ENCODE measurements around the gene HYCC1. TPM values are rescaled to one million over a fixed set of nuclear protein-coding genes. Genes with fewer than 3 reads are reported as not detected.
A peak's percentile ranks its signal among the peaks of the same experiment; 100 is the strongest.
"Not testable (repeated sequence)": the region's sequence is repeated elsewhere in the genome, so short reads cannot be mapped to it uniquely, and the experiment has no call there.

HYCC1 gene
- 44.4 and 53.9 TPM in 2 replicates for total RNA-seq

DNA sequence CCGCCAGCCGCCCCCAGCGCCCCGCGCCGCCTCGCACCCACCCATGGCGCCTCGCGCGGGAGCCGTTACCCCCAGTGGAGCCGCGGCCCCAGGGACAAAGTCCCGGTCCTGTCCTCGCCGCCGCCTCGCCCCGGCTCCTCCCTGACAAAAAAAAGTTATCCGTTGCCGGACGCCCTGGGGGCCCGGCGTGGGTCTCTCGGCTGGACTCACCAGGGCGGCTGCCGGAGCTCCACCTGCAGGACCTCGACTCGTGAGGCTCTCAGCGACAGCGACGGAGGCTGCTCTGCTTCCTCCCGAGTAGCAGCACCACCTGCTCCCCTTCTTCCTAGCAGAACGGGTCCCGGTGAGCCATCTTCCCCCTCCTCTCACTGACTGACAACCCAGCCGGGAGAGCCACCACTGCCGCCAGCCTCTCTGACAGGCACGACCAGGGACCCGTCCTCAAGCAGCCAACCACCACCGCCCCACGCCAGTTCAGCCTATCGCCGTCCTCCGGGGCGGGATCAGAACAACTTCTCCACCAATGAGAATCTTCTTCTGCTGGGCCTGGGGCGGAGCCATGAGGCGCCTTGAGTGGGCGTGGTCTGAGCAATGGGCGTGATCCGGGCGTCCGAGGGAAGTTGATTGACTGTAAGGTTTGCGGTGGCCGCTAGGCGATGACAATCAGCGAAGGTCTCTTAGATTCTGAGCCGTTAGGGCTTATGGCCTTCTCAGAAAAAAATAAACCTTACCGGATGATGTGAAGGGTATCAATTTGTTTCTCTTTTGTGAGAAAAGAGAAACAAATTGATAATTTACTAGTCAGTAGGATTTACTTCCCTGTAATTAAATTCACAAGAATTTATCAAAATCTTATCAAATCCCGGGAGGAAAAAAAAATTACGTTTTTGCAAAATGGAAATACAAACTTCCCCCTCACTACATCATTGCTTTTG, at the start of gene HYCC1:
TSS of gene HYCC1 (minus strand) at position 416 of the 935 bp plus-strand sequence. CDS start 23,019 bp downstream, outside the sequence.
- peak; percentile 99 for DNase-seq

GRCh38 chr7:23062452-23062851, 48.5 kb upstream of the HYCC1 start:
- no peak for DNase-seq

DNA sequence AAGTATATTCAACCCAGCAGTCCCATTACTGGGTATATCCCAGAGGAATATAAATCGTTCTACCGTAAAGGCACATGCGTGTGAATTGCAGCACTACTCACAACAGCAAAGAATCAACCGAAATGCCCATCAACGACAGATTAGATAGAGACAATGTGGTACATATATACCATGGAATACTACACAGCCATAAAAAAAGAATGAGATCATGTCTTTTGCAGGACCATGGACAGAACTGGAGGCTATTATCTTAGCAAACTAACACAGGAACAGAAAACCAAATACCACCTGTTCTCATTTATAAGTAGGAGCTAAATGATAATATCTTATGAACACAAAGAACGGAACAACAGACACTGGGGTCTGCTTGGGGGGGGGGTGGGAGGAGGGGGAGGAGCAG, 47.4 kb upstream of the HYCC1 start:
- no peak for DNase-seq

- no peak for DNase-seq
These were observed 44.6 kb upstream of the HYCC1 start for GRCh38 chr7:23058408-23059096.

DNA sequence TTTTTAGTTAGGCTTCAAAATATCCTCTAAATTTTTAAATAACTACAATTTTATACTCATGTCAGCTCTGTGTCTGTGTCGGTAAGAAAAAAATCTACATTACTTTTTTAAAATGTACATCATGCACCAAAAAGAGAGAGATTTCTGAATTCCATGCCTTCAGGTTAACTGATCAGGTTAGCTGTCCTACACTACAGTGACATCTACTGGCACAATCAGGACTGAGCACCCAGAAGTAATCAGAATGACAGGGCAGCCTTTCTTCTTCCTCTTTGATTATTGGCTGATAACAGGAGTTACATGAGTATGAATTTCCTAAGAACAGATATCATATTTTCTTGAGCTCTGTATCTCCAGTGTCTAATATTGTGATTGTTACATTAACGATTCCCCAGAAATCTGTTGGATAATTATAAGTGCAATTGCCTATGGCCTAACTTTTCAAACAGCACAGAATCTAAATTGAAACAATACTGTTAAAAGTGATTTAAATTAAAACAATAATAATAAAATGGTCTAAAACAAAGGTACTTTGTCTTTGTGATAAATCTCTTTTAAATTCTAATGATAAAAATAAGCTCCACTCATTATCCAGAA, 41.8 kb upstream of the HYCC1 start:
- peak; percentile 84 for DNase-seq

- DNase-seq = not testable (repeated sequence)
These were observed 37.2 kb upstream of the HYCC1 start for GRCh38 chr7:23051124-23051485.

DNA sequence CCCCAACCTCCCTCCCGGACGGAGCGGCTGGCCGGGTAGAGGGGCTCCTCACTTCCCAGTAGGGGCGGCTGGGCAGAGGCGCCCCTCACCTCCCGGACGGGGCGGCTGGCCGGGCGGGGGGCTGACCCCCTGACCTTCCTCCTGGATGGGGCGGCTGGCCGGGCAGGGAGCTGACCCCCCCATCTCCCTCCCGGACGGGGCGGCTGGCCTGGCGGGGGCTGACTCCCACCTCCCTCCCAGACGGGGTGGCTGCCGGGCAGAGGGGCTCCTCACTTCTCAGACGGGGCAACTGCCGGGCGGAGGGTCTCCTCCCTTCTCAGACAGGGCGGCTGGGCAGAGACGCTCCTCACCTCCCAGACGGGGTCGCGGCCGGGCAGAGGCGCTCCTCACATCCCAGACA, 32.4 kb upstream of the HYCC1 start:
- DNase-seq = not testable (repeated sequence)

DNA sequence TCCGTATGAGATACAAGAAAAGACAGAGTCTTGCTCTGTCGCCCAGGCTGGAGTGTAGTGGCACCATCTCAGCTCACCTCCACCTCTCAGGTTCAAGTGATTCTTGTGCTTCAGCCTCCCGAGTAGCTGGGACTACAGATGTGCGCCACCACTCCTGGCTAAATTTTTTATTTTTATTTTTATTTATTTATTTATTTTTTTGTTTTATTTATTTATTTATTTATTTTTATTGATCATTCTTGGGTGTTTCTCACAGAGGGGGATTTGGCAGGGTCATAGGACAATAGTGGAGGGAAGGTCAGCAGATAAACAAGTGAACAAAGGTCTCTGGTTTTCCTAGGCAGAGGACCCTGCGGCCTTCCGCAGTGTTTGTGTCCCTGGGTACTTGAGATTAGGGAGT, 31.2 kb upstream of the HYCC1 start:
- not testable (repeated sequence) for DNase-seq

DNA sequence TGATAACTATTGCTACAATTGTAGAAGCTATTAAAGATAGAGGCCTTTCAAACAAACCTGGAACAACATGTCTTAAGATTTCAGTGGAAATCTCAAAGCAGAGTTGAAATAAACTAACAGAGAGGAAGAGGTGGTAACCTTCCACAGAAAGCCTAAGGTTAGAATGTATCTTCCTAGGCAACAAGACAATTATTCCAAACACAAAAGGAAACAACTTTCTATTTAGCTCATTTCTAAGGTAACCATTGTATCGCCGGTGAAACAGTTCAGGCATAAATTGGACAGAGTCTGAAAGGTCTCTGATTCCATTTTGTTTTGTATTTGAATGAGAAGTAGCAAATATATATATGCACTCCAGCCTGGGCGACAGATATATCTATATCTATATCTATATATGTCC, 30.7 kb upstream of the HYCC1 start:
- peak; percentile 36 for DNase-seq

- no peak for DNase-seq
These were observed 29.5 kb upstream of the HYCC1 start for GRCh38 chr7:23043441-23043840.

GRCh38 chr7:23039674-23040073, 25.7 kb upstream of the HYCC1 start:
- DNase-seq = not testable (repeated sequence)

- DNase-seq = not testable (repeated sequence)
These were observed 21.8 kb upstream of the HYCC1 start for GRCh38 chr7:23035542-23036371.

DNA sequence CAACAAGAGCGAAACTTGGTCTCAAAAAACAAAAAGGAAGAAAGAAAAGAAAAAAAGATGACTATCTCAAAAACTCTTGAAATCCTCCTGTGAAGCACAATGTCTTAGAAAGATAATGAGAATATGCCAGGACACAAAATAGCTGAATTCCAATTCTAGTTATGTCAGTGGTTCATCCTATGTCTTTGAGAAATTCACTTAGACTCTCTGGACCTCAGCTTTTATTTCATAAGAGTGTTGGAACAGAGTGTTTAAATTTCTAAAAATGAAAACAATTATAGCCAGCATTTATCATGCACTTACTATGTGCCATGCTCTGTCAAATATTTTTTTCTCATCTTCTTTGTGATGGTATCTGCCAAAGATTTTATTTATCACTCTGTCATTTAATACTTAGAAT, 13.3 kb upstream of the HYCC1 start:
- DNase-seq = no peak

DNA sequence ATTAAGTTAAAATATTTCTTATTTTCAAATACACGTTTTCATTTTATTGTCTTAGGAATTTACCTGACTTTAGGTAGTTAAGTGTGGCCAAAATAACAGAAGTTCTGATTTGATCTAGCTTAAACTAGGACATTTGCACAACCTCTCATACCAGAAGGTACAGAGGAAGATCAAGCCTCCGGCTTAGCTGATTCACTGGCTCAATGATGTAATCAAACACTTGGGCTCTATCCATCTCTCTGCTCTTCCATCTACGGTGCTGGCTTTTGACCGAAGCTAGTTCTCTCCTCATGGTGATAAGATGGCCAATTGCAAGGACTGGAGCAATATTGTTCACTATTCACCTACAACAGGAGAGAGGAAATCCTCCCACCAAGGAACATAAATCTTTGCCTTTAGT, 12.2 kb upstream of the HYCC1 start:
- no peak for DNase-seq

DNA sequence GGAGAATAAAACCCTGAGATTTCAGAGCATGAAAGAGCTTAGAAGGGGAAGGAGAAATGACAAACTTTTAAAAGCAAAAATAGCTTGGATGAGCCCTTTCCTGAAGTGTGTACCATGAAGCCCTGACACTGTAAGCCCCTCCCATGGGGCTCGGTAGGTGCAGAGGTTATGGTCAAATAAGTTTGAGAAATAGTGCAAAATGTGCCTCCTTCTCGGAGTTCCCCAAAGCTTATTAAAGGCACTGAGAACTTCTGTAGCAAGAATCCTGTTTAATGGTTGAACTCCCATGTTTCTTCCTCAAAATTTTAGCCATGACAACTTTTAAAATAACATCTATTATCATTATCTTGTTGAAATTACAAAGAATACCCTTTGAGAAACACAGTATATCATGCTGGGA, 10.5 kb upstream of the HYCC1 start:
- DNase-seq = no peak

DNA sequence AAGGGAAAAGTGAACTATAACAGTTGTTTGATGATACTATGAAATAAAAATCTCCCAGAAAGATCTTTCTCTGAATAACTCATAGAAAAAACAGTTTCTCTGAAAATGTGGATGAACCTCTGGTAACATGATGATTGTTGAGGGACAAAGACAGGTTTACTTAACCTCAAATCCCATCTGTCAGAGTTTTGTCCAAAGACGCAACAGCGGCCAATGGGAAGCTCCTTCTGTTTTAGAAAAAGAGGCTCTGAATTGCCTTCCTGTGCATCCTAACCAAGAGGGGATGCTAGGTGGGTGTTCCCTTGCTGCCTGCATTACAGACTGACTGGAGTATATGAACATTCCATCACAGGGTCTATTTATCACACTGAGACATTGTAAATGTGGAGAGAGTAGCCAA, 8.9 kb upstream of the HYCC1 start:
- no peak for DNase-seq

- DNase-seq = no peak
These were observed 8.4 kb upstream of the HYCC1 start for GRCh38 chr7:23022258-23022769.

DNA sequence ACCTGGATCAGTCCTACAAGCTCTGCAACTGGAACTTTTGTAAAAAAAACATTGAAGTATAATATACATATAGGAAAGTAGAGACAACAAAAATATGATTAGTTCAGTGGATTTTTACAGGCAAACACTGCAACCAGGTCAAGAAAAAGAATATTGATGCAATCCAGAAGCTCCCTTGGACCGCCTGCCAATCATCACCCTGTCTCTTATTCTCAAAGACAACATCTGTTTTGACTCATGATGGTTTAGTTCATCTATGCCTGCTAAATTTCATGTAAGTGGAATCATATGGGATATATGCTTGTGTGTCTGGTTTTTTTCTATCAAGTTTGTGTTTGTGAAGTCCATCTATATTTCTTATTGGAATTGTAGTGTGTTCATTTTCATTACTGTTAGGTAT, 7.7 kb upstream of the HYCC1 start:
- DNase-seq = no peak

- DNase-seq = peak; percentile 61
These were observed 6.9 kb upstream of the HYCC1 start for GRCh38 chr7:23020742-23021401.

GRCh38 chr7:23018750-23019149, 4.8 kb upstream of the HYCC1 start:
- DNase-seq = peak; percentile 90

DNA sequence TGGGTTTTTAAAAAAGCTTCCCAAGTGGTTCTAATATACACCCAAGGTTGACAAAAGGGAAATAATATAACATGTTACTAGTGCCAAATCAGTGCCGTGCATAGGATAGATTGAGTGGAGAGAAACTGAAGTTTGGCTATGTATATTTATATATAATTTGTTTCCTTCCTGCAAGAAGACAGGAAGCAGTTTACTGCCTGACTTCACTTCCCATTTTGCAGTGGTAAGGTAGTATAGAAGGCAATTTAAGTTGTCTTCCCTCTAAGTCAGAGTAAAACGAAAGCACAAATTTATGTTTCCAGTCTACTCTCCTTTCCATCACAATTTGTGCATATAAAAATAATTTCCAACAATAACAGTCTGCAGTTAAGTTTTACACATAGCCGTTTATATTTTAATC, 3.4 kb upstream of the HYCC1 start:
- no peak for DNase-seq

Measured in dermis blood vessel endothelial cell (primary cell).